HEK293 (cell line): ENCODE data around the gene PDE11A.

Source experiments
- CTCF ChIA-PET: fragments of 350-600 bp; formaldehyde crosslinking; extraction: SDS; loops from one replicate; lab custom pipeline; 2021; ENCODE audit warnings: antibody characterized with exemption; lab: Yijun Ruan, JAX
- POLR2A ChIA-PET: fragments of 300-600 bp; formaldehyde crosslinking; extraction: SDS; loops from one replicate; lab custom pipeline; 2020; ENCODE audit warnings: antibody characterized with exemption, inconsistent platforms; lab: Yijun Ruan, JAX
- H3K27ac ChIP-seq: fragments of 200-500 bp; sonication (Bioruptor generic); 2 replicates; pipeline ENCODE4 v1.5.1; 2014; ENCODE audit warnings: low read depth, low read length, control low read depth, inconsistent platforms; ENCODE audit errors: extremely low read depth
- H3K36me3 ChIP-seq, 2 experiments: fragments of 200-500 bp in 1 of 2; sonication (Bioruptor generic) in 1 of 2; 1 replicate in 1 of 2; 2 replicates in 1 of 2; pipeline ENCODE4 v1.5.1; 2014 to 2017; ENCODE audit warnings: inconsistent platforms in 2 of 2, low read length in 2 of 2; ENCODE audit not compliant: control insufficient read depth in 2 of 2, insufficient read depth in 1 of 2
- H3K4me1 ChIP-seq: fragments of 200-500 bp; sonication (Bioruptor generic); 2 replicates; pipeline ENCODE4 v1.5.1; 2014; ENCODE audit warnings: mild to moderate bottlenecking, low read length, inconsistent platforms; ENCODE audit not compliant: control insufficient read depth, insufficient read depth
- H3K4me3 ChIP-seq: 2 replicates; pipeline ENCODE4 v1.5.1; 2011; ENCODE audit warnings: low read depth, mild to moderate bottlenecking, control low read depth, low read length, moderate library complexity
- H3K9me3 ChIP-seq: fragments of 200-500 bp; sonication (Bioruptor generic); 2 replicates; pipeline ENCODE4 v1.5.1; 2014; ENCODE audit warnings: low read depth, low read length, inconsistent platforms; ENCODE audit not compliant: control insufficient read depth, insufficient read depth
- HOXA7 ChIP-seq: sonication (generic); formaldehyde crosslinking; IDR thresholded peaks from 2 replicates; pipeline ENCODE4 v1.8.1; 2022; ENCODE audit warnings: missing genetic modification reagents, borderline replicate concordance
- SCRT1 ChIP-seq: fragments of 450-650 bp; formaldehyde crosslinking; IDR thresholded peaks from 2 replicates; pipeline ENCODE4 v1.5.1; 2016; ENCODE audit warnings: missing biosample characterization, missing genetic modification characterization, borderline replicate concordance
- ZBTB8A ChIP-seq: fragments of 450-650 bp; formaldehyde crosslinking; IDR thresholded peaks from 2 replicates; pipeline ENCODE4 v1.5.1; 2016; ENCODE audit warnings: missing biosample characterization, missing genetic modification characterization
- ZFP69B ChIP-seq: fragments of 450-650 bp; formaldehyde crosslinking; IDR thresholded peaks from 2 replicates; pipeline ENCODE4 v1.5.1; 2016; ENCODE audit warnings: missing biosample characterization, missing genetic modification characterization
- ZNF211 ChIP-seq: fragments of 450-650 bp; formaldehyde crosslinking; IDR thresholded peaks from 2 replicates; pipeline ENCODE4 v1.5.1; 2016; ENCODE audit warnings: low read depth, missing biosample characterization, missing genetic modification characterization
- ZNF214 ChIP-seq: fragments of 450-650 bp; formaldehyde crosslinking; IDR thresholded peaks from 2 replicates; pipeline ENCODE4 v1.5.1; 2017; ENCODE audit warnings: missing biosample characterization, mild to moderate bottlenecking, missing genetic modification characterization, borderline replicate concordance
- ZNF221 ChIP-seq: fragments of 450-650 bp; formaldehyde crosslinking; IDR thresholded peaks from 2 replicates; pipeline ENCODE4 v1.5.1; 2017; ENCODE audit warnings: missing biosample characterization, missing genetic modification characterization, borderline replicate concordance
- ZNF266 ChIP-seq: fragments of 450-650 bp; formaldehyde crosslinking; IDR thresholded peaks from 2 replicates; pipeline ENCODE4 v1.5.1; 2016; ENCODE audit warnings: missing biosample characterization, missing genetic modification characterization, low read depth
- ZNF311 ChIP-seq: fragments of 450-650 bp; formaldehyde crosslinking; IDR thresholded peaks from 2 replicates; pipeline ENCODE4 v1.5.1; 2017; ENCODE audit warnings: missing biosample characterization, missing genetic modification characterization, borderline replicate concordance
- ZNF341 ChIP-seq: fragments of 450-650 bp; formaldehyde crosslinking; IDR thresholded peaks from 2 replicates; pipeline ENCODE4; 2016; ENCODE audit warnings: low read depth, missing biosample characterization, missing genetic modification characterization
- ZNF391 ChIP-seq: fragments of 450-650 bp; formaldehyde crosslinking; IDR thresholded peaks from 2 replicates; pipeline ENCODE4 v1.5.1; 2016; ENCODE audit warnings: low read depth, missing biosample characterization, missing genetic modification characterization, borderline replicate concordance
- ZNF416 ChIP-seq: fragments of 450-650 bp; formaldehyde crosslinking; IDR thresholded peaks from 2 replicates; pipeline ENCODE4 v1.5.1; 2016; ENCODE audit warnings: missing biosample characterization, missing genetic modification characterization
- ZNF433 ChIP-seq: fragments of 450-650 bp; formaldehyde crosslinking; IDR thresholded peaks from 2 replicates; pipeline ENCODE4 v1.5.1; 2016; ENCODE audit warnings: missing biosample characterization, missing genetic modification characterization, low read depth
- ZNF560 ChIP-seq: fragments of 450-650 bp; formaldehyde crosslinking; IDR thresholded peaks from 2 replicates; pipeline ENCODE4 v1.5.1; 2017; ENCODE audit warnings: missing biosample characterization, missing genetic modification characterization, borderline replicate concordance
- ZNF701 ChIP-seq: fragments of 450-650 bp; formaldehyde crosslinking; IDR thresholded peaks from 2 replicates; pipeline ENCODE4 v1.5.1; 2016; ENCODE audit warnings: missing biosample characterization, missing genetic modification characterization
- ZNF837 ChIP-seq: fragments of 450-650 bp; formaldehyde crosslinking; IDR thresholded peaks from 2 replicates; pipeline ENCODE4 v1.5.1; 2016; ENCODE audit warnings: missing biosample characterization, missing genetic modification characterization
- TF ChIP-seq, protein P1 (sequence below): fragments of 450-650 bp; formaldehyde crosslinking; IDR thresholded peaks from 2 replicates; pipeline ENCODE4 v1.5.1; 2016; ENCODE audit warnings: missing biosample characterization, missing genetic modification characterization
- TF ChIP-seq, protein P2 (sequence below): fragments of 450-650 bp; formaldehyde crosslinking; IDR thresholded peaks from 2 replicates; pipeline ENCODE4 v1.5.1; 2016; ENCODE audit warnings: missing biosample characterization, missing genetic modification characterization
- TF ChIP-seq, protein P3 (sequence below): fragments of 450-650 bp; formaldehyde crosslinking; IDR thresholded peaks from 2 replicates; pipeline ENCODE4 v1.5.1; 2016; ENCODE audit warnings: missing biosample characterization, missing genetic modification characterization
- TF ChIP-seq, protein P4 (sequence below): IDR thresholded peaks from 2 replicates; pipeline ENCODE4 v1.6.1; 2011; ENCODE audit warnings: mild to moderate bottlenecking, low read depth, low read length, borderline replicate concordance

Gene PDE11A

DNA sequence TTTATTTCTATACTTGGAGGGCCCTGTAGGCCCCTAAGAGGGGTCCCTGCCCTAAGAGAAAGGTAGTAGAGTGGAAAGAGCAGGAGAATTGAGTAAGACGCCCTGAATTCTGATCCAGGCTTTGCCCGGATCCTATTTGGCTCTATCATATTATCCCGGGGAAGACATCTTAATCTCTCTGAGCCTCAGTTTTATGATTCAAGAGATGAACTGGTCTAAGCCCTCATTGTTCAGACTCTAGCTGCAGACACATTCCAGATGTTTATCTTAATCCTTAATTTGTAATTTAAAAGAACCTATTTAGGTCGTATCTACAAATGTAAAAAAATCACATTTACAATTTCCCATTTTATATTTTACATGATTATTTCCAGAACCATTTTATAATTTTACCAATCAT, 459.9 kb downstream of the PDE11A start (continued):
- TF ChIP-seq ZNF837 (no peak), ZNF433 (tag by site-specific recombination) (no peak), ZNF211 (no peak), HOXA7 (CRISPR knock-in tag) (no peak), ZNF311 (tag by site-specific recombination) (no peak), ZNF701 (tag by site-specific recombination) (no peak)
- TF ChIP-seq, protein P1, sequence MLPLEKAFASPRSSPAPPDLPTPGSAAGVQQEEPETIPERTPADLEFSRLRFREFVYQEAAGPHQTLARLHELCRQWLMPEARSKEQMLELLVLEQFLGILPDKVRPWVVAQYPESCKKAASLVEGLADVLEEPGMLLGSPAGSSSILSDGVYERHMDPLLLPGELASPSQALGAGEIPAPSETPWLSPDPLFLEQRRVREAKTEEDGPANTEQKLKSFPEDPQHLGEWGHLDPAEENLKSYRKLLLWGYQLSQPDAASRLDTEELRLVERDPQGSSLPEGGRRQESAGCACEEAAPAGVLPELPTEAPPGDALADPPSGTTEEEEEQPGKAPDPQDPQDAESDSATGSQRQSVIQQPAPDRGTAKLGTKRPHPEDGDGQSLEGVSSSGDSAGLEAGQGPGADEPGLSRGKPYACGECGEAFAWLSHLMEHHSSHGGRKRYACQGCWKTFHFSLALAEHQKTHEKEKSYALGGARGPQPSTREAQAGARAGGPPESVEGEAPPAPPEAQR (tag by site-specific recombination) = no peak
- TF ChIP-seq, protein P2, sequence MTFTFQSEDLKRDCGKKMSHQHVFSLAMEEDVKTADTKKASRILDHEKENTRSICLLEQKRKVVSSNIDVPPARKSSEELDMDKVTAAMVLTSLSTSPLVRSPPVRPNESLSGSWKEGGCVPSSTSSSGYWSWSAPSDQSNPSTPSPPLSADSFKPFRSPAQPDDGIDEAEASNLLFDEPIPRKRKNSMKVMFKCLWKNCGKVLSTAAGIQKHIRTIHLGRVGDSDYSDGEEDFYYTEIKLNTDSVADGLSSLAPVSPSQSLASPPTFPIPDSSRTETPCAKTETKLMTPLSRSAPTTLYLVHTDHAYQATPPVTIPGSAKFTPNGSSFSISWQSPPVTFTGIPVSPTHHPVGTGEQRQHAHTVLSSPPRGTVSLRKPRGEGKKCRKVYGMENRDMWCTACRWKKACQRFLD (tag by site-specific recombination) = no peak
- TF ChIP-seq, protein P3, sequence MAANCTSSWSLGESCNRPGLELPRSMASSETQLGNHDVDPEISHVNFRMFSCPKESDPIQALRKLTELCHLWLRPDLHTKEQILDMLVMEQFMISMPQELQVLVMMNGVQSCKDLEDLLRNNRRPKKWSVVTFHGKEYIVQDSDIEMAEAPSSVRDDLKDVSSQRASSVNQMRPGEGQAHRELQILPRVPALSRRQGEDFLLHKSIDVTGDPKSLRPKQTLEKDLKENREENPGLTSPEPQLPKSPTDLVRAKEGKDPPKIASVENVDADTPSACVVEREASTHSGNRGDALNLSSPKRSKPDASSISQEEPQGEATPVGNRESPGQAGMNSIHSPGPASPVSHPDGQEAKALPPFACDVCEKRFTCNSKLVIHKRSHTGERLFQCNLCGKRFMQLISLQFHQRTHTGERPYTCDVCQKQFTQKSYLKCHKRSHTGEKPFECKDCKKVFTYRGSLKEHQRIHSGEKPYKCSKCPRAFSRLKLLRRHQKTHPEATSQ (tag by site-specific recombination) = no peak

DNA sequence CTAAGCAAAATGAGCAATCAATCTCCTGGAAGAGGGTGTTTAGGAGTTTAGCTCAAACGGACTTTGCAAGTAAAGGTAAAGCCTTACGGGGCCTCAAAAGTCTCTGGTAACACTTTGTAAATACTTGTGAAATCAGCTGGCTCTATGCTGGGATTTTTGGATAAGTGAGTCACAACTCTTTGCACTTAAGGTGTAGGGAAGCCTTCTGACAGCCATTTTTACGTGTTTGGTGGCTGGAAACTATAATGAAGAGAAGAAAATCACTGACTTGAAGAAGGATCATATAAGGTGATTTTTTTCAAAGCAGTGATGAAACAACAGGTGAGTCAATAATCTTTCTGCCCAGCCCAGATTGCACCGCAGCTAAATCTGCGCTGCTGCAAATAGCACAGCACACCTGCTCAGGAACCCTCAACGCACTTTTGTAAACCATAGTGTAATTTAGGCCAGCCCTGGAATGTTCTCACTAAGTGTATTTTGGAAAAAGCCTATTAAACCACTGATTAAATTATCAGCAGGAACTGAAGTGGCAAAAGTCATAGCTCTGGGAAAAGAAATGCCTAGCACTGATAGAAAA, 461.2 kb downstream of the PDE11A start:
- TF ChIP-seq ZNF214 (tag by site-specific recombination) (no peak), ZBTB8A (tag by site-specific recombination) (no peak), ZFP69B (no peak), SCRT1 (tag by site-specific recombination) (no peak), ZNF560 (tag by site-specific recombination) (no peak)
- TF ChIP-seq, protein P4, sequence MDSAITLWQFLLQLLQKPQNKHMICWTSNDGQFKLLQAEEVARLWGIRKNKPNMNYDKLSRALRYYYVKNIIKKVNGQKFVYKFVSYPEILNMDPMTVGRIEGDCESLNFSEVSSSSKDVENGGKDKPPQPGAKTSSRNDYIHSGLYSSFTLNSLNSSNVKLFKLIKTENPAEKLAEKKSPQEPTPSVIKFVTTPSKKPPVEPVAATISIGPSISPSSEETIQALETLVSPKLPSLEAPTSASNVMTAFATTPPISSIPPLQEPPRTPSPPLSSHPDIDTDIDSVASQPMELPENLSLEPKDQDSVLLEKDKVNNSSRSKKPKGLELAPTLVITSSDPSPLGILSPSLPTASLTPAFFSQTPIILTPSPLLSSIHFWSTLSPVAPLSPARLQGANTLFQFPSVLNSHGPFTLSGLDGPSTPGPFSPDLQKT = no peak
- POLR2A ChIA-PET = no interaction called here

DNA sequence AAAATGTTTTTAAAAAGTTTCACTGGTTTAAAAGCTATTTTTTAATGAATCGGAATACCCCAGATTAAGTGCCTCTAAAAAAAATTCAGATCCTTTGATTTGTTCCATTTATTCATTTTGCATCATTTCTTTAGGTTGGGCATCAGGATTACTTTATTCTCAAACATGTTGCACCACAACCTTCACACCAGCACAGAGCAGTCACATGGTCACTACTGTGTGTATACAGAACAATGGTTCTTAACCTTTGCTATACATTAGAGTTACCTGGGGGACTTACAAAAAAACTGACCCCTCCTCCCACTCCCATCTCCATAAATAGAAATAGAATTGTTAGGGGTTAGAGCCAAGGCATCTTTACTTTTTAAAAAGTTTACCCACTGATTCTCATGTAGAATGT, 461.8 kb downstream of the PDE11A start:
- TF ChIP-seq HOXA7 (CRISPR knock-in tag) (no peak), ZNF341 (tag by site-specific recombination) (no peak), ZNF391 (no peak), ZNF221 (no peak), ZNF266 (tag by site-specific recombination) (no peak), ZNF416 (tag by site-specific recombination) (no peak), ZNF701 (tag by site-specific recombination) (no peak)
- H3K9me3 ChIP-seq = no peaks in the 10 kb centered on the region
- ChIA-PET CTCF (interaction anchor here (0.6 to 1.1 kb wide), 2 partner anchors 146 to 149 kb away, joined by 3 read pairs; no protein-coding TSS in a partner anchor), POLR2A (no interaction called here)
- H3K4me1 ChIP-seq = no peaks in the 10 kb centered on the region
- H3K4me3 ChIP-seq = no peak overlapping the region
- no peaks in the 10 kb centered on the region for H3K36me3 ChIP-seq
- H3K27ac ChIP-seq = no peak overlapping the region

More for the DNA sequence above, 461.2 kb downstream of the PDE11A start:
- Histone ChIP-seq H3K36me3 (no peaks in the 10 kb centered on the region), H3K9me3 (no peaks in the 10 kb centered on the region), H3K4me3 (no peak overlapping the region), H3K27ac (no peak overlapping the region), H3K4me1 (no peaks in the 10 kb centered on the region)
- CTCF ChIA-PET = interaction anchor here (1.1 kb wide), 1 partner anchor 145 kb away, joined by 3 read pairs; no protein-coding TSS in a partner anchor
